ENCODE data around the gene CALML3.

DNA sequence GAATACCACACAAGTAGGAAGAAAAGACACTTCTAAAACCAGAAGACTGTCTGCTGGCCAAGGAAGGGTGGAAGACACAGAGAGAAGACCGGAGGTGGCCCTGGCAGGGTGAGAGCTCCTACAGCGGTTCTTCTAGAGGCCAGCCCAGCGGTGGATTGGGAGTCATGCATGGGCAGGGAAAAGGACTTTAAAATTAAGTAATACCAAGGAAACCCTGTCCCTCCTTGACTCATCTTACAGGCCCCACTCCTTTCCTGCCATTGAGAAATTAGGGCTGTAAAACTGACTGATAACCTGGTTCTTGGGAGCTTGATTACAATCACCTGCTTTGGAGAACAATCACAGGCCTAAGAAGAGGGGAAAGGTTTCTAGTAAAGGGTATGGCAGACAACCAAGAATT, 16.1 kb downstream of the CALML3 start:
- TF ChIP-seq, protein P1, sequence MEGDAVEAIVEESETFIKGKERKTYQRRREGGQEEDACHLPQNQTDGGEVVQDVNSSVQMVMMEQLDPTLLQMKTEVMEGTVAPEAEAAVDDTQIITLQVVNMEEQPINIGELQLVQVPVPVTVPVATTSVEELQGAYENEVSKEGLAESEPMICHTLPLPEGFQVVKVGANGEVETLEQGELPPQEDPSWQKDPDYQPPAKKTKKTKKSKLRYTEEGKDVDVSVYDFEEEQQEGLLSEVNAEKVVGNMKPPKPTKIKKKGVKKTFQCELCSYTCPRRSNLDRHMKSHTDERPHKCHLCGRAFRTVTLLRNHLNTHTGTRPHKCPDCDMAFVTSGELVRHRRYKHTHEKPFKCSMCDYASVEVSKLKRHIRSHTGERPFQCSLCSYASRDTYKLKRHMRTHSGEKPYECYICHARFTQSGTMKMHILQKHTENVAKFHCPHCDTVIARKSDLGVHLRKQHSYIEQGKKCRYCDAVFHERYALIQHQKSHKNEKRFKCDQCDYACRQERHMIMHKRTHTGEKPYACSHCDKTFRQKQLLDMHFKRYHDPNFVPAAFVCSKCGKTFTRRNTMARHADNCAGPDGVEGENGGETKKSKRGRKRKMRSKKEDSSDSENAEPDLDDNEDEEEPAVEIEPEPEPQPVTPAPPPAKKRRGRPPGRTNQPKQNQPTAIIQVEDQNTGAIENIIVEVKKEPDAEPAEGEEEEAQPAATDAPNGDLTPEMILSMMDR (IDR thresholded peaks at IDR 0.05), result no peak
- TF ChIP-seq POLR2A (IDR thresholded peaks at IDR 0.05), result no peak

Data from uterus (tissue), 2 donors.